Memory B cell (primary cell): ENCODE data around the gene FNDC5.

Experiments
- ATAC-seq: fragments of 150-1000 bp; cut with Tn5 transposase; 2 replicates; pipeline ENCODE4 v1.10.0; 2021; ENCODE audit warnings: low read depth, mild to moderate bottlenecking, moderate library complexity
- DNase-seq, 2 donors: peaks; one replicate each; pipeline ENCODE4 v3.0.0; 2022; ENCODE audit warnings: low spot score in 2 of 2
- H3K27ac Mint-ChIP-seq: one replicate; pipeline ENCODE4 v1.8.0; 2022; ENCODE audit warnings: mild to moderate bottlenecking, moderate library complexity, mixed read lengths
- H3K27me3 Mint-ChIP-seq: one replicate; pipeline ENCODE4 v1.8.0; 2022; ENCODE audit warnings: mixed read lengths
- H3K36me3 Mint-ChIP-seq: one replicate; pipeline ENCODE4 v1.8.0; 2022; ENCODE audit warnings: mild to moderate bottlenecking, mixed read lengths
- H3K4me1 Mint-ChIP-seq: one replicate; pipeline ENCODE4 v1.8.0; 2022; ENCODE audit warnings: mixed read lengths
- H3K4me3 Mint-ChIP-seq: one replicate; pipeline ENCODE4 v1.8.0; 2022; ENCODE audit warnings: mild to moderate bottlenecking, moderate library complexity, mixed read lengths
- H3K9me3 Mint-ChIP-seq: one replicate; pipeline ENCODE4 v1.8.0; 2022; ENCODE audit warnings: mixed read lengths

Gene FNDC5

GRCh38 chr1:32869923-32870614 lies 643 bp downstream of the FNDC5 start:
- peak overlapping the region; percentile 64 for H3K27ac Mint-ChIP-seq
- H3K9me3 Mint-ChIP-seq = no peaks in the 10 kb centered on the region
- H3K27me3 Mint-ChIP-seq = peaks cover 20% of the 10 kb centered on the region
- peaks cover 14% of the 10 kb centered on the region for H3K36me3 Mint-ChIP-seq
- peak overlapping the region; percentile 75 for H3K4me3 Mint-ChIP-seq
- peaks cover 24% of the 10 kb centered on the region for H3K4me1 Mint-ChIP-seq
- peak in 1 of 2 donors; percentile 20 for DNase-seq
- ATAC-seq = no peak

GRCh38 chr1:32868806-32869455 lies 1.8 kb downstream of the FNDC5 start:
- Mint-ChIP-seq H3K4me3 (peak overlapping the region; percentile 75), H3K9me3 (no peaks in the 10 kb centered on the region), H3K27me3 (peaks cover 17% of the 10 kb centered on the region), H3K27ac (no peak overlapping the region), H3K36me3 (peaks cover 19% of the 10 kb centered on the region), H3K4me1 (peaks cover 24% of the 10 kb centered on the region)
- DNase-seq (no peak), ATAC-seq (no peak)

GRCh38 chr1:32868085-32868484 lies 2.6 kb downstream of the FNDC5 start:
- Mint-ChIP-seq H3K27ac (no peak overlapping the region), H3K4me3 (no peak overlapping the region), H3K4me1 (peaks cover 24% of the 10 kb centered on the region), H3K36me3 (peaks cover 19% of the 10 kb centered on the region), H3K27me3 (peaks cover 17% of the 10 kb centered on the region), H3K9me3 (no peaks in the 10 kb centered on the region)
- ATAC-seq (no peak), DNase-seq (no peak)

- Mint-ChIP-seq H3K36me3 (peaks cover 22% of the 10 kb centered on the region), H3K27ac (no peak overlapping the region)
- no peak for ATAC-seq
Measured at GRCh38 chr1:32867671-32868070, 3.0 kb downstream of the FNDC5 start.

GRCh38 chr1:32867151-32867550 lies 3.6 kb downstream of the FNDC5 start:
- H3K4me3 Mint-ChIP-seq = no peak overlapping the region
- H3K9me3 Mint-ChIP-seq = no peaks in the 10 kb centered on the region
- no peak overlapping the region for H3K27ac Mint-ChIP-seq
- H3K4me1 Mint-ChIP-seq = peaks cover 16% of the 10 kb centered on the region
- peaks cover 25% of the 10 kb centered on the region for H3K36me3 Mint-ChIP-seq
- H3K27me3 Mint-ChIP-seq = peaks cover 14% of the 10 kb centered on the region
- DNase-seq = no peak
- ATAC-seq = no peak

More at GRCh38 chr1:32867671-32868070, 3.0 kb downstream of the FNDC5 start:
- DNase-seq = no peak
- no peaks in the 10 kb centered on the region for H3K9me3 Mint-ChIP-seq
- peaks cover 22% of the 10 kb centered on the region for H3K4me1 Mint-ChIP-seq
- H3K4me3 Mint-ChIP-seq = no peak overlapping the region
- peaks cover 15% of the 10 kb centered on the region for H3K27me3 Mint-ChIP-seq

- Mint-ChIP-seq H3K27me3 (peaks cover 14% of the 10 kb centered on the region), H3K36me3 (peaks cover 31% of the 10 kb centered on the region), H3K27ac (peak overlapping the region; percentile 3), H3K4me3 (no peak overlapping the region), H3K4me1 (peaks cover 6% of the 10 kb centered on the region), H3K9me3 (no peaks in the 10 kb centered on the region)
- ATAC-seq = no peak
- no peak for DNase-seq
Measured at GRCh38 chr1:32865639-32866405, 4.9 kb downstream of the FNDC5 start.

- DNase-seq (no peak), ATAC-seq (no peak)
- Mint-ChIP-seq H3K9me3 (no peaks in the 10 kb centered on the region), H3K4me3 (no peak overlapping the region), H3K27me3 (peaks cover 6% of the 10 kb centered on the region), H3K4me1 (no peaks in the 10 kb centered on the region), H3K27ac (no peak overlapping the region), H3K36me3 (peaks cover 31% of the 10 kb centered on the region)
Measured at GRCh38 chr1:32864375-32865019, 6.2 kb downstream of the FNDC5 start.

GRCh38 chr1:32863881-32864245 lies 6.8 kb downstream of the FNDC5 start:
- no peak for DNase-seq
- H3K27me3 Mint-ChIP-seq = peaks cover 2% of the 10 kb centered on the region

GRCh38 chr1:32863218-32863880 lies 7.4 kb downstream of the FNDC5 start:
- H3K9me3 Mint-ChIP-seq = no peaks in the 10 kb centered on the region
- ATAC-seq (no peak), DNase-seq (no peak)
- H3K27me3 Mint-ChIP-seq = no peaks in the 10 kb centered on the region
- no peaks in the 10 kb centered on the region for H3K4me1 Mint-ChIP-seq
- no peak overlapping the region for H3K4me3 Mint-ChIP-seq
- H3K36me3 Mint-ChIP-seq = peaks cover 29% of the 10 kb centered on the region
- H3K27ac Mint-ChIP-seq = no peak overlapping the region

More at GRCh38 chr1:32863881-32864245, 6.8 kb downstream of the FNDC5 start:
- no peak overlapping the region for H3K27ac Mint-ChIP-seq
- H3K4me3 Mint-ChIP-seq = no peak overlapping the region
- H3K36me3 Mint-ChIP-seq = peaks cover 32% of the 10 kb centered on the region
- no peak for ATAC-seq
- no peaks in the 10 kb centered on the region for H3K4me1 Mint-ChIP-seq
- H3K9me3 Mint-ChIP-seq = no peaks in the 10 kb centered on the region

- no peak for ATAC-seq
- Mint-ChIP-seq H3K4me1 (no peaks in the 10 kb centered on the region), H3K27me3 (no peaks in the 10 kb centered on the region), H3K36me3 (peaks cover 31% of the 10 kb centered on the region), H3K4me3 (no peak overlapping the region), H3K27ac (peak overlapping the region; percentile 17), H3K9me3 (no peaks in the 10 kb centered on the region)
- DNase-seq = no peak
Measured at GRCh38 chr1:32861904-32862695, 8.6 kb downstream of the FNDC5 start.

- H3K4me1 Mint-ChIP-seq = no peaks in the 10 kb centered on the region
- ATAC-seq = no peak
- DNase-seq = no peak
- no peak overlapping the region for H3K27ac Mint-ChIP-seq
- no peak overlapping the region for H3K4me3 Mint-ChIP-seq
- H3K36me3 Mint-ChIP-seq = peaks cover 28% of the 10 kb centered on the region
- no peaks in the 10 kb centered on the region for H3K27me3 Mint-ChIP-seq
- H3K9me3 Mint-ChIP-seq = no peaks in the 10 kb centered on the region
Measured at GRCh38 chr1:32860566-32860965, 10.1 kb downstream of the FNDC5 start.

- no peaks in the 10 kb centered on the region for H3K9me3 Mint-ChIP-seq
- H3K27me3 Mint-ChIP-seq = no peaks in the 10 kb centered on the region
- ATAC-seq = no peak
- H3K4me1 Mint-ChIP-seq = no peaks in the 10 kb centered on the region
- DNase-seq = no peak
- H3K4me3 Mint-ChIP-seq = no peak overlapping the region
- H3K27ac Mint-ChIP-seq = no peak overlapping the region
- H3K36me3 Mint-ChIP-seq = peaks cover 27% of the 10 kb centered on the region
Measured at GRCh38 chr1:32859915-32860314, 10.8 kb downstream of the FNDC5 start.

GRCh38 chr1:32858791-32859190 lies 11.9 kb downstream of the FNDC5 start:
- ATAC-seq = no peak
- DNase-seq = no peak
- Mint-ChIP-seq H3K4me1 (no peaks in the 10 kb centered on the region), H3K9me3 (no peaks in the 10 kb centered on the region), H3K27ac (no peak overlapping the region), H3K36me3 (peaks cover 30% of the 10 kb centered on the region), H3K4me3 (no peak overlapping the region), H3K27me3 (no peaks in the 10 kb centered on the region)
